Stimulated activated CD8-positive, alpha-beta memory T cell treated with anti-CD3 and anti-CD28 coated beads, Interleukin-15, amount 100 ng/mL, for 4 hours (primary cell): ENCODE measurements around the gene ETV7.
"Not testable (repeated sequence)": the region's sequence is repeated elsewhere in the genome, so short reads cannot be mapped to it uniquely, and the experiment has no call there.

Source experiments
- DNase-seq, 2 donors: peaks; one replicate each; pipeline ENCODE4 v3.0.0-alpha.2; 2020; ENCODE audit warnings: low read depth in 2 of 2

Gene ETV7

GRCh38 chr6:36387440-36388303 is at the start of gene ETV7:
ETV7 (minus strand) TSS chr6:36387669; CDS start chr6:36387541, 128 bp downstream.
- peak; percentile 38 to 54 for DNase-seq

- no peak for DNase-seq
Observed at GRCh38 chr6:36436466-36436865, 49.0 kb upstream of the ETV7 start.

- DNase-seq = no peak
Observed at GRCh38 chr6:36432151-36432671, 44.7 kb upstream of the ETV7 start.

GRCh38 chr6:36431197-36431596 is 43.7 kb upstream of the ETV7 start:
- no peak for DNase-seq

- DNase-seq = no peak
Observed at GRCh38 chr6:36430351-36430750, 42.9 kb upstream of the ETV7 start.

GRCh38 chr6:36428911-36429310 is 41.4 kb upstream of the ETV7 start:
- no peak for DNase-seq

- DNase-seq = no peak
Observed at GRCh38 chr6:36426622-36427021, 39.2 kb upstream of the ETV7 start.

- peak; percentile 97 for DNase-seq
Observed at GRCh38 chr6:36423101-36423824, 35.8 kb upstream of the ETV7 start.

- no peak for DNase-seq
Observed at GRCh38 chr6:36422714-36423100, 35.2 kb upstream of the ETV7 start.

- DNase-seq = no peak
Observed at GRCh38 chr6:36419310-36419709, 31.8 kb upstream of the ETV7 start.

- no peak for DNase-seq
Observed at GRCh38 chr6:36418558-36418957, 31.1 kb upstream of the ETV7 start.

- no peak for DNase-seq
Observed at GRCh38 chr6:36414481-36414880, 27.0 kb upstream of the ETV7 start.

- no peak for DNase-seq
Observed at GRCh38 chr6:36413489-36414480, 26.3 kb upstream of the ETV7 start.

GRCh38 chr6:36409718-36410117 is 22.2 kb upstream of the ETV7 start:
- DNase-seq = not testable (repeated sequence)

- DNase-seq = no peak
Observed at GRCh38 chr6:36404164-36404563, 16.7 kb upstream of the ETV7 start.

- no peak for DNase-seq
Observed at GRCh38 chr6:36402481-36402880, 15.0 kb upstream of the ETV7 start.

- no peak for DNase-seq
Observed at GRCh38 chr6:36399970-36400369, 12.5 kb upstream of the ETV7 start.

GRCh38 chr6:36392621-36393020 is 5.2 kb upstream of the ETV7 start:
- no peak for DNase-seq

- DNase-seq = no peak
Observed at GRCh38 chr6:36389353-36389752, 1.9 kb upstream of the ETV7 start.

- DNase-seq = no peak
Observed at GRCh38 chr6:36386495-36387439, 702 bp downstream of the ETV7 start.
